GM10248 (cell line): ENCODE measurements around the gene CANT1.

Source experiments
- CTCF ChIA-PET: fragments of 300-600 bp; sonication (Branson Sonifier 250); formaldehyde crosslinking; extraction: SDS; loops from one replicate; lab custom pipeline; 2021; ENCODE audit warnings: antibody characterized with exemption; lab: Yijun Ruan, JAX
- POLR2A ChIA-PET: fragments of 350-650 bp; sonication (Branson Sonifier 250); formaldehyde crosslinking; extraction: SDS; loops from one replicate; lab custom pipeline; 2020; ENCODE audit warnings: antibody characterized with exemption; lab: Yijun Ruan, JAX
- DNase-seq: peaks from one replicate; pipeline ENCODE4 v3.0.0; 2012; ENCODE audit errors: extremely low spot score
- CTCF ChIP-seq: IDR thresholded peaks from 2 replicates; pipeline ENCODE4 v1.5.1; 2012; ENCODE audit warnings: mild to moderate bottlenecking, low read depth; ENCODE audit errors: extremely low read depth, missing control alignments, control extremely low read depth

Gene CANT1

GRCh38 chr17:79009397-79010303 lies at the start of gene CANT1:
Gene CANT1 (minus strand): TSS chr17:79009764. CDS start chr17:78997622, 12,142 bp downstream.
- TF ChIP-seq CTCF = no peak
- DNase-seq = peak; percentile 99
- CTCF ChIA-PET = interaction anchor here (0.9 to 1.0 kb wide), 2 partner anchors 36 to 38 kb away, joined by 3 read pairs; no protein-coding TSS in a partner anchor
- POLR2A ChIA-PET = interaction anchor here (0.7 kb wide), 1 partner anchor 65 kb away, joined by 3 read pairs; the partner anchor contains the start of gene ENGASE

- POLR2A ChIA-PET = no interaction called here
Observed at GRCh38 chr17:79057737-79058385, 48.3 kb upstream of the CANT1 start.

GRCh38 chr17:79055197-79055596 lies 45.6 kb upstream of the CANT1 start:
- POLR2A ChIA-PET = no interaction called here
- CTCF ChIA-PET = interaction anchor here (2.6 to 3.3 kb wide), 2 partner anchors 9 to 338 kb away, joined by 10 to 16 read pairs; no protein-coding TSS in a partner anchor
- TF ChIP-seq CTCF = no peak
- DNase-seq = no peak

More at GRCh38 chr17:79057737-79058385, 48.3 kb upstream of the CANT1 start:
- TF ChIP-seq CTCF = no peak
- CTCF ChIA-PET = interaction anchor here (3.1 to 3.3 kb wide), 2 partner anchors 12 to 336 kb away, joined by 10 to 11 read pairs; no protein-coding TSS in a partner anchor
- peak; percentile 11 for DNase-seq

GRCh38 chr17:79054200-79054960 lies 44.8 kb upstream of the CANT1 start:
- CTCF ChIA-PET = interaction anchor here (0.9 to 3.3 kb wide), 4 partner anchors 9 to 346 kb away, joined by 3 to 16 read pairs (median 6); no protein-coding TSS in a partner anchor

GRCh38 chr17:79053251-79053925 lies 43.8 kb upstream of the CANT1 start:
- no peak for TF ChIP-seq CTCF
- no peak for DNase-seq
- ChIA-PET CTCF (interaction anchor here (0.9 to 1.1 kb wide), 3 partner anchors 10 to 347 kb away, joined by 3 read pairs; no protein-coding TSS in a partner anchor), POLR2A (no interaction called here)

More at GRCh38 chr17:79054200-79054960, 44.8 kb upstream of the CANT1 start:
- no peak for DNase-seq
- POLR2A ChIA-PET = no interaction called here
- no peak for TF ChIP-seq CTCF
